SU-DHL-6 (cell line): Measurements from ENCODE around the gene SKP2.

Source experiments
- CTCF ChIP-seq: fragments of 200-600 bp; sonication (generic); IDR thresholded peaks from one replicate; pipeline ENCODE4 v1.5.1; 2017; ENCODE audit warnings: antibody characterized with exemption, mild to moderate bottlenecking, low read length, moderate library complexity; ENCODE audit not compliant: insufficient read depth, poor library complexity, severe bottlenecking
- EZH2phosphoT487 ChIP-seq: fragments of 200-600 bp; sonication (generic), shearing (Covaris generic); conservative IDR thresholded peaks from 2 replicates; pipeline ENCODE4 v1.6.1; 2018; ENCODE audit warnings: mild to moderate bottlenecking, antibody characterized with exemption, low read length, moderate library complexity, mixed read lengths

GRCh38 chr5:36111238-36111637 lies 40.7 kb upstream of the SKP2 start:
- TF ChIP-seq CTCF (no peak), EZH2phosphoT487 (no peak)
